GM18873 (cell line): ENCODE results near the gene TAF4B.
"Not testable (repeated sequence)": the region's sequence is repeated elsewhere in the genome, so short reads cannot be mapped to it uniquely, and the experiment has no call there.

Experiments
- ATAC-seq: cut with Tn5 transposase; IDR thresholded peaks from one replicate; pipeline ENCODE4 v1.9.1; 2021; ENCODE audit warnings: mild to moderate bottlenecking, moderate library complexity, moderate number of reproducible peaks; ENCODE audit not compliant: unreplicated experiment, low FRiP score

Gene TAF4B

GRCh38 chr18:26301681-26302080, 75.4 kb downstream of the TAF4B start:
- ATAC-seq: no peak

GRCh38 chr18:26303222-26303621, 77.0 kb downstream of the TAF4B start:
- ATAC-seq: not testable (repeated sequence)

GRCh38 chr18:26304511-26304910, 78.3 kb downstream of the TAF4B start:
- ATAC-seq: no peak

- ATAC-seq: no peak
Measured at GRCh38 chr18:26307161-26307773, 81.0 kb downstream of the TAF4B start.

- ATAC-seq: no peak
Measured at GRCh38 chr18:26309281-26309680, 83.0 kb downstream of the TAF4B start.

- ATAC-seq: no peak
Measured at GRCh38 chr18:26312199-26312598, 86.0 kb downstream of the TAF4B start.

- no peak for ATAC-seq
Measured at GRCh38 chr18:26317398-26317797, 91.2 kb downstream of the TAF4B start.

GRCh38 chr18:26320686-26321085, 94.4 kb downstream of the TAF4B start:
- no peak for ATAC-seq

- ATAC-seq: no peak
Measured at GRCh38 chr18:26322890-26323653, 96.8 kb downstream of the TAF4B start.

- ATAC-seq: no peak
Measured at GRCh38 chr18:26325771-26326170, 99.5 kb downstream of the TAF4B start.

- no peak for ATAC-seq
Measured at GRCh38 chr18:26327062-26327461, 100.8 kb downstream of the TAF4B start.

- no peak for ATAC-seq
Measured at GRCh38 chr18:26332991-26333390, 106.7 kb downstream of the TAF4B start.

- ATAC-seq: no peak
Measured at GRCh38 chr18:26335156-26335555, 108.9 kb downstream of the TAF4B start.

GRCh38 chr18:26335571-26336487, 109.6 kb downstream of the TAF4B start:
- ATAC-seq: no peak

GRCh38 chr18:26336572-26336971, 110.3 kb downstream of the TAF4B start:
- ATAC-seq: no peak

- ATAC-seq: no peak
Measured at GRCh38 chr18:26342646-26343045, 116.4 kb downstream of the TAF4B start.

- no peak for ATAC-seq
Measured at GRCh38 chr18:26350961-26351360, 124.7 kb downstream of the TAF4B start.

GRCh38 chr18:26356045-26356785, 130.0 kb downstream of the TAF4B start:
- peak; percentile 56 for ATAC-seq

GRCh38 chr18:26357960-26358359, 131.7 kb downstream of the TAF4B start:
- ATAC-seq: no peak

GRCh38 chr18:26362021-26362420, 135.8 kb downstream of the TAF4B start:
- ATAC-seq: no peak
